Caco-2 (cell line): ENCODE results near the gene BTBD16. TPM values are rescaled to one million over a fixed set of nuclear protein-coding genes. Genes with fewer than 3 reads are reported as not detected.

Experiments used
- BruUV-seq: library from RNA; stranded (reverse); fragments of 400-500 nt; replicated peaks from 2 replicates; lab custom pipeline; 2021; lab: Mats Ljungman, UMichigan
- CTCF ChIA-PET: fragments of 300-600 bp; sonication (Branson Sonifier 250); formaldehyde crosslinking; loops from one replicate; lab custom pipeline; 2022; ENCODE audit warnings: antibody characterized with exemption; lab: Charles Lee
- POLR2A ChIA-PET: fragments of 300-600 bp; sonication (Branson Sonifier 250); formaldehyde crosslinking; loops from one replicate; lab custom pipeline; 2022; ENCODE audit warnings: antibody characterized with exemption; lab: Charles Lee
- DNase-seq, 2 experiments: peaks; one replicate each; pipeline versions ENCODE4 v3.0.0 to v3.0.0-alpha.2; 2020 to 2022
- H3K27me3 ChIP-seq: replicated peaks from 2 replicates; pipeline ENCODE4 v1.6.0; 2011; ENCODE audit warnings: low read length; ENCODE audit not compliant: control insufficient read depth, insufficient read depth
- H3K36me3 ChIP-seq: 2 replicates; pipeline ENCODE4 v1.5.1; 2011; ENCODE audit warnings: low read length; ENCODE audit not compliant: control insufficient read depth, insufficient read depth
- H3K4me1 ChIP-seq: fragments of 250-450 bp; sonication (Bioruptor Pico); 2 replicates; pipeline ENCODE4 v1.5.1; 2020; ENCODE audit warnings: mild to moderate bottlenecking
- H3K4me3 ChIP-seq: 2 replicates; pipeline ENCODE4 v1.5.1; 2011; ENCODE audit warnings: low read depth, mild to moderate bottlenecking, control low read depth, low read length
- H3K9me3 ChIP-seq: fragments of 250-450 bp; sonication (Bioruptor Pico); 2 replicates; pipeline ENCODE4 v1.5.1; 2020; ENCODE audit warnings: mild to moderate bottlenecking, moderate library complexity
- H3K27ac Mint-ChIP-seq: one replicate; pipeline ENCODE4 v1.8.0; 2022; ENCODE audit warnings: mixed read lengths; ENCODE audit not compliant: unreplicated experiment
- H3K27me3 Mint-ChIP-seq: one replicate; pipeline ENCODE4 v1.8.0; 2022; ENCODE audit warnings: mixed read lengths; ENCODE audit not compliant: insufficient read depth, unreplicated experiment
- H3K36me3 Mint-ChIP-seq: one replicate; pipeline ENCODE4 v1.8.0; 2022; ENCODE audit warnings: mild to moderate bottlenecking, mixed read lengths; ENCODE audit not compliant: insufficient read depth, unreplicated experiment
- H3K4me1 Mint-ChIP-seq: one replicate; pipeline ENCODE4 v1.8.0; 2022; ENCODE audit warnings: low read depth, mixed read lengths; ENCODE audit not compliant: unreplicated experiment
- H3K4me3 Mint-ChIP-seq: one replicate; pipeline ENCODE4 v1.8.0; 2022; ENCODE audit warnings: mild to moderate bottlenecking, moderate library complexity, mixed read lengths; ENCODE audit not compliant: unreplicated experiment
- H3K9me3 Mint-ChIP-seq: one replicate; pipeline ENCODE4 v1.8.0; 2022; ENCODE audit warnings: mixed read lengths; ENCODE audit not compliant: unreplicated experiment
- CTCF ChIP-seq, 2 experiments: fragments of 200-600 bp in 1 of 2; IDR thresholded peaks; 1 replicate in 1 of 2; 2 replicates in 1 of 2; pipeline versions ENCODE4 v1.5.1 to v1.8.0; 2011 to 2022; ENCODE audit warnings: antibody characterized with exemption in 1 of 2, control low read depth in 1 of 2, inconsistent platforms in 1 of 2, low read depth in 1 of 2, low read length in 1 of 2, mild to moderate bottlenecking in 1 of 2, moderate library complexity in 1 of 2; ENCODE audit not compliant: insufficient read depth in 1 of 2, severe bottlenecking in 1 of 2, unreplicated experiment in 1 of 2
- intact Hi-C: fragments of 100-400 bp; cut with micrococcal nuclease; formaldehyde crosslinking; loops from one replicate; pipeline ENCODE4 v1.10.0; 2022; ENCODE audit not compliant: unreplicated experiment
- total RNA-seq: library from RNA; stranded (reverse); gene quantifications from 2 replicates; pipeline ENCODE4 v1.2.3, GENCODE V29; 2022

The BTBD16 gene
- total RNA-seq, 1 experiment from 2014 or later: not detected

GRCh38 chr10:122316224-122316884, 45.3 kb downstream of the BTBD16 start:
- POLR2A ChIA-PET: no interaction called here
- no peak overlapping the region for H3K4me3 Mint-ChIP-seq
- no peak for DNase-seq

GRCh38 chr10:122321960-122322359, 50.9 kb downstream of the BTBD16 start:
- Mint-ChIP-seq H3K36me3 (no peaks in the 10 kb centered on the region), H3K9me3 (peaks cover 27% of the 10 kb centered on the region), H3K4me3 (no peak overlapping the region), H3K4me1 (no peaks in the 10 kb centered on the region), H3K27ac (no peak overlapping the region), H3K27me3 (no peaks in the 10 kb centered on the region)
- H3K27me3 ChIP-seq: no peaks in the 10 kb centered on the region
- no peaks in the 10 kb centered on the region for H3K4me1 ChIP-seq
- intact Hi-C loops: no loop called here
- no peak for TF ChIP-seq CTCF (IDR thresholded peaks at IDR 0.05; ENCODE audit: insufficient read depth in 1 of 2, low read depth in 1 of 2, low read length in 1 of 2, severe bottlenecking in 1 of 2, unreplicated experiment in 1 of 2)
- BruUV-seq: no TSS peak
- ChIA-PET CTCF (interaction anchor here (1.7 kb wide), 1 partner anchor 11 kb away, joined by 4 read pairs; no protein-coding TSS in a partner anchor), POLR2A (no interaction called here)
- peaks cover 16% of the 10 kb centered on the region for H3K9me3 ChIP-seq
- no peak overlapping the region for H3K4me3 ChIP-seq
- no peak for DNase-seq
- no peaks in the 10 kb centered on the region for H3K36me3 ChIP-seq

More at GRCh38 chr10:122316224-122316884, 45.3 kb downstream of the BTBD16 start:
- intact Hi-C loops: no loop called here
- H3K9me3 ChIP-seq: peaks cover 16% of the 10 kb centered on the region
- no peaks in the 10 kb centered on the region for H3K36me3 ChIP-seq
- no peak overlapping the region for H3K4me3 ChIP-seq
- H3K36me3 Mint-ChIP-seq: no peaks in the 10 kb centered on the region
- peaks cover 18% of the 10 kb centered on the region for H3K9me3 Mint-ChIP-seq
- TF ChIP-seq CTCF (IDR thresholded peaks at IDR 0.05; ENCODE audit: insufficient read depth in 1 of 2, low read depth in 1 of 2, low read length in 1 of 2, severe bottlenecking in 1 of 2, unreplicated experiment in 1 of 2): no peak
- no peaks in the 10 kb centered on the region; the same call in 1 of the 2 replicates for H3K27me3 ChIP-seq
- peaks cover 7% of the 10 kb centered on the region for H3K4me1 ChIP-seq
- H3K4me1 Mint-ChIP-seq: peaks cover 7% of the 10 kb centered on the region
- H3K27ac Mint-ChIP-seq: no peak overlapping the region
- no peaks in the 10 kb centered on the region for H3K27me3 Mint-ChIP-seq
- BruUV-seq: no TSS peak
- CTCF ChIA-PET: no interaction called here

- Mint-ChIP-seq H3K4me3 (no peak overlapping the region), H3K27me3 (no peaks in the 10 kb centered on the region), H3K4me1 (no peaks in the 10 kb centered on the region), H3K36me3 (no peaks in the 10 kb centered on the region), H3K27ac (no peak overlapping the region), H3K9me3 (peaks cover 27% of the 10 kb centered on the region)
- Histone ChIP-seq H3K27me3 (no peaks in the 10 kb centered on the region), H3K4me3 (no peak overlapping the region), H3K4me1 (no peaks in the 10 kb centered on the region), H3K9me3 (peaks cover 16% of the 10 kb centered on the region), H3K36me3 (no peaks in the 10 kb centered on the region)
- ChIA-PET POLR2A (no interaction called here), CTCF (interaction anchor here (0.6 to 1.7 kb wide), 2 partner anchors 13 to 469 kb away, joined by 3 to 4 read pairs; no protein-coding TSS in a partner anchor)
- no peak for DNase-seq
- intact Hi-C loops: no loop called here
- BruUV-seq: no TSS peak
- no peak for TF ChIP-seq CTCF (IDR thresholded peaks at IDR 0.05; ENCODE audit: insufficient read depth in 1 of 2, low read depth in 1 of 2, low read length in 1 of 2, severe bottlenecking in 1 of 2, unreplicated experiment in 1 of 2)
These were observed 52.1 kb downstream of the BTBD16 start for GRCh38 chr10:122323189-122323588.
